Ovary (tissue), 9 donors: ENCODE measurements around the gene MESP1. TPM values are rescaled to one million over a fixed set of nuclear protein-coding genes. Genes with fewer than 3 reads are reported as not detected.

ENCODE experiments used
- DNase-seq, 5 donors: peaks; one replicate each; pipeline ENCODE4 v3.0.0-alpha.2; 2019 to 2020
- H3K27ac ChIP-seq, 2 donors: fragments of 200-600 bp; one replicate each; pipeline versions ENCODE4 v1.5.1 to v1.8.0; 2019 to 2022
- H3K27me3 ChIP-seq: fragments of 200-600 bp; one replicate; pipeline ENCODE4 v1.8.0; 2022
- H3K36me3 ChIP-seq: fragments of 200-600 bp; sonication (generic); one replicate; pipeline ENCODE4 v1.5.1; 2019
- H3K4me1 ChIP-seq: one replicate; pipeline ENCODE4 v1.8.1; 2013; ENCODE audit warnings: mild to moderate bottlenecking, moderate library complexity; ENCODE audit not compliant: insufficient read depth
- H3K4me3 ChIP-seq: fragments of 200-600 bp; sonication (generic); one replicate; pipeline ENCODE4 v1.5.1; 2017
- H3K9me3 ChIP-seq, 2 donors: fragments of 200-600 bp in 1 of 2; sonication (generic) in 1 of 2; one replicate each; pipeline versions ENCODE4 v1.5.1 to v1.8.1; 2013 to 2019; ENCODE audit warnings: mild to moderate bottlenecking in 1 of 2, moderate library complexity in 1 of 2
- EP300 ChIP-seq: sonication (generic); formaldehyde crosslinking; IDR thresholded peaks from one replicate; pipeline ENCODE4 v1.6.1; 2017; ENCODE audit warnings: antibody characterized with exemption
- POLR2A ChIP-seq: fragments of 450-650 bp; IDR thresholded peaks from one replicate; pipeline ENCODE4 v1.6.1; 2017; ENCODE audit warnings: antibody characterized with exemption, mild to moderate bottlenecking, moderate library complexity
- WGBS, 3 donors: extraction: QIAGEN DNeasy Blood & Tissue Kit in 1 of 3; methylation state at CpG; one replicate each; pipeline versions ENCODE4 v1.1.5 to v1.1.7; 2013 to 2017; 5-methylcytosine and 5-hydroxymethylcytosine counted together
- intact Hi-C, 4 donors: fragments of 100-400 bp; cut with DNase I; formaldehyde crosslinking; loops; one replicate each; pipeline versions ENCODE4 v1.11.0 to v1.15.1; 2022 to 2023
- polyA plus RNA-seq, 2 donors: library from polyadenylated mRNA; stranded (reverse); fragments of 200-250 nt in 1 of 2; fragments of 350-450 nt in 1 of 2; fragmentation: Illumina TruSeq in 1 of 2; extraction: RNeasy Lipid Tissue Mini Kit (QIAGEN cat#74804) in 1 of 2; gene quantifications; one replicate each; pipeline ENCODE4 v1.2.3, GENCODE V29; 2013 to 2014
- small RNA-seq: library from RNA; depleted of rRNA; stranded (forward); fragments of <200 nt; gene quantifications from one replicate; pipeline ENCODE3, GENCODE V24; 2016
- total RNA-seq, 7 donors: library from RNA; depleted of rRNA in 2 of 7; stranded (reverse); fragments of >200 nt in 2 of 7; fragmentation: NEBNext Ultra II Directional in 3 of 7; extraction: Animal tissue kit (Norgen Biotek cat#: 25700) in 3 of 7; gene quantifications; one replicate each; pipeline versions ENCODE4 v1.1.0 to v1.2.4, GENCODE V29; 2016 to 2023
- TF ChIP-seq, protein P1 (sequence below), 3 donors: fragments of 450-650 bp in 2 of 3; fragments of 200-600 bp in 1 of 3; IDR thresholded peaks; one replicate each; pipeline versions ENCODE4 v1.5.1 to v1.8.0; 2016 to 2022; ENCODE audit warnings: antibody characterized with exemption in 3 of 3, mild to moderate bottlenecking in 1 of 3
- donor health status: DM: no; HTN: no; CAD: no; lungs with moderate emphysema.
- donor health status: DM: no; HTN: no; CAD: no.
- donor health status: Bipolar disorder and iron deficiency.
- donor health status: DM: yes; HTN: yes; CAD: no.
- donor health status: DM: no; HTN: no; CAD: no.
- donor health status: DM: yes; HTN: yes; CAD: no.

Gene MESP1
- total and polyA plus RNA-seq, 9 donors: 0.20 to 1.3 (median 0.95) TPM; not detected in 1

- 71 to 78% (median 74%) methylated on average over 1 of the region's 1 CpG for WGBS, 3 donors
- H3K27me3 ChIP-seq: no peaks in the 10 kb centered on the region
- intact Hi-C loops: no loop called here
- H3K4me1 ChIP-seq: no peaks in the 10 kb centered on the region
- TF ChIP-seq, protein P1, sequence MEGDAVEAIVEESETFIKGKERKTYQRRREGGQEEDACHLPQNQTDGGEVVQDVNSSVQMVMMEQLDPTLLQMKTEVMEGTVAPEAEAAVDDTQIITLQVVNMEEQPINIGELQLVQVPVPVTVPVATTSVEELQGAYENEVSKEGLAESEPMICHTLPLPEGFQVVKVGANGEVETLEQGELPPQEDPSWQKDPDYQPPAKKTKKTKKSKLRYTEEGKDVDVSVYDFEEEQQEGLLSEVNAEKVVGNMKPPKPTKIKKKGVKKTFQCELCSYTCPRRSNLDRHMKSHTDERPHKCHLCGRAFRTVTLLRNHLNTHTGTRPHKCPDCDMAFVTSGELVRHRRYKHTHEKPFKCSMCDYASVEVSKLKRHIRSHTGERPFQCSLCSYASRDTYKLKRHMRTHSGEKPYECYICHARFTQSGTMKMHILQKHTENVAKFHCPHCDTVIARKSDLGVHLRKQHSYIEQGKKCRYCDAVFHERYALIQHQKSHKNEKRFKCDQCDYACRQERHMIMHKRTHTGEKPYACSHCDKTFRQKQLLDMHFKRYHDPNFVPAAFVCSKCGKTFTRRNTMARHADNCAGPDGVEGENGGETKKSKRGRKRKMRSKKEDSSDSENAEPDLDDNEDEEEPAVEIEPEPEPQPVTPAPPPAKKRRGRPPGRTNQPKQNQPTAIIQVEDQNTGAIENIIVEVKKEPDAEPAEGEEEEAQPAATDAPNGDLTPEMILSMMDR (IDR thresholded peaks at IDR 0.05): no peak
- TF ChIP-seq POLR2A: no peak
- no peak for TF ChIP-seq EP300
- H3K27ac ChIP-seq: no peak overlapping the region
- no peaks in the 10 kb centered on the region for H3K36me3 ChIP-seq
- H3K4me3 ChIP-seq: no peak overlapping the region
- no peak for DNase-seq
- no peaks in the 10 kb centered on the region for H3K9me3 ChIP-seq
Measured at GRCh38 chr15:89707577-89707976, 43.5 kb downstream of the MESP1 start.

GRCh38 chr15:89704411-89704810, 46.6 kb downstream of the MESP1 start:
- Histone ChIP-seq H3K9me3 (no peaks in the 10 kb centered on the region), H3K36me3 (no peaks in the 10 kb centered on the region), H3K27ac (no peak overlapping the region), H3K4me1 (no peaks in the 10 kb centered on the region), H3K27me3 (no peaks in the 10 kb centered on the region), H3K4me3 (no peak overlapping the region)
- no peak for DNase-seq
- no peak for TF ChIP-seq EP300
- TF ChIP-seq, protein P1 (IDR thresholded peaks at IDR 0.05): no peak
- no peak for TF ChIP-seq POLR2A
- intact Hi-C loops: no loop called here

Small RNA genes within 50 kb of the gene (small RNA-seq; reads per million reads assigned to genes)
- gene RNU6-132P: not detected

Other genes with a start within 250 kb of the MESP1 start
- gene TICRR, start 175.8 kb downstream of the MESP1 start, total RNA-seq: under 1 TPM; 0.08 to 0.32 (median 0.15) TPM
- under 1 TPM; 0.25 to 0.31 TPM for gene TICRR, start 175.8 kb downstream of the MESP1 start, polyA plus RNA-seq
- 10 to 100 TPM in 6 of 7 donors, 1 to 10 TPM in 1; 4.3 to 16.3 (median 12.8) TPM for gene KIF7, start 95.8 kb downstream of the MESP1 start, total RNA-seq
- 1 to 10 TPM; 1.5 to 9.0 TPM for gene KIF7, start 95.8 kb downstream of the MESP1 start, polyA plus RNA-seq
- gene PLIN1, start 71.9 kb downstream of the MESP1 start, total RNA-seq: 1 to 10 TPM in 5 of 7 donors, under 1 TPM in 2; 0.82 to 4.6 (median 1.0) TPM
- gene PLIN1, start 71.9 kb downstream of the MESP1 start, polyA plus RNA-seq: 1 to 10 TPM; 1.2 to 5.4 TPM
- 10 to 100 TPM; 10.9 to 17.6 (median 12.3) TPM for gene PEX11A, start 60.5 kb downstream of the MESP1 start, total RNA-seq
- 10 to 100 TPM; 12.6 to 15.0 TPM for gene PEX11A, start 60.5 kb downstream of the MESP1 start, polyA plus RNA-seq
- 1 to 10 TPM in 1 of 7 donors, under 1 TPM in 5, not detected in 1; 0.23 to 3.2 (median 0.48) TPM for gene WDR93, start 60.4 kb downstream of the MESP1 start, total RNA-seq
- gene WDR93, start 60.4 kb downstream of the MESP1 start, polyA plus RNA-seq: under 1 TPM; 0.24 to 0.33 TPM
- not detected for gene MESP2, start 25.1 kb upstream of the MESP1 start, total RNA-seq
- under 1 TPM in 1 of 2 donors, not detected in 1; 0.19 TPM for gene MESP2, start 25.1 kb upstream of the MESP1 start, polyA plus RNA-seq
- 10 to 100 TPM in 1 of 7 donors, 1 to 10 TPM in 4, under 1 TPM in 2; 0.30 to 10.0 (median 3.3) TPM for gene ANPEP, start 63.6 kb upstream of the MESP1 start, total RNA-seq
- gene ANPEP, start 63.6 kb upstream of the MESP1 start, polyA plus RNA-seq: 10 to 100 TPM in 1 of 2 donors, 1 to 10 TPM in 1; 4.7 to 13.0 TPM
- 10 to 100 TPM; 15.3 to 40.2 (median 30.7) TPM for gene AP3S2, start 142.7 kb upstream of the MESP1 start, total RNA-seq
- gene AP3S2, start 142.7 kb upstream of the MESP1 start, polyA plus RNA-seq: 10 to 100 TPM; 17.5 to 57.1 TPM
- gene ARPIN, start 161.7 kb upstream of the MESP1 start, total RNA-seq: 10 to 100 TPM; 14.2 to 36.5 (median 30.8) TPM
- gene ARPIN, start 161.7 kb upstream of the MESP1 start, polyA plus RNA-seq: 10 to 100 TPM; 17.0 to 28.3 TPM